Middle frontal gyrus (tissue), 1 donor: ENCODE results near the gene EVI5.

Experiments
- DNase-seq: peaks from one replicate; pipeline ENCODE4 v3.0.0-alpha.2; 2015; ENCODE audit warnings: low spot score; ENCODE audit errors: extremely low spot score

EVI5 gene

GRCh38 chr1:92465256-92465647, 319.7 kb downstream of the EVI5 start:
- no peak for DNase-seq

- DNase-seq, result no peak
Observed at GRCh38 chr1:92464588-92465255, 320.2 kb downstream of the EVI5 start.

- DNase-seq, result no peak
Observed at GRCh38 chr1:92461364-92462097, 323.4 kb downstream of the EVI5 start.

GRCh38 chr1:92459871-92460320, 325.0 kb downstream of the EVI5 start:
- no peak for DNase-seq
